GM19043 (cell line): ENCODE data around the gene BECN2.

Experiments used
- ATAC-seq: cut with Tn5 transposase; IDR thresholded peaks from one replicate; pipeline ENCODE4 v1.9.1; 2021; ENCODE audit warnings: low read depth; ENCODE audit not compliant: unreplicated experiment

Gene BECN2, protein sequence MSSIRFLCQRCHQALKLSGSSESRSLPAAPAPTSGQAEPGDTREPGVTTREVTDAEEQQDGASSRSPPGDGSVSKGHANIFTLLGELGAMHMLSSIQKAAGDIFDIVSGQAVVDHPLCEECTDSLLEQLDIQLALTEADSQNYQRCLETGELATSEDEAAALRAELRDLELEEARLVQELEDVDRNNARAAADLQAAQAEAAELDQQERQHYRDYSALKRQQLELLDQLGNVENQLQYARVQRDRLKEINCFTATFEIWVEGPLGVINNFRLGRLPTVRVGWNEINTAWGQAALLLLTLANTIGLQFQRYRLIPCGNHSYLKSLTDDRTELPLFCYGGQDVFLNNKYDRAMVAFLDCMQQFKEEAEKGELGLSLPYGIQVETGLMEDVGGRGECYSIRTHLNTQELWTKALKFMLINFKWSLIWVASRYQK

DNA sequence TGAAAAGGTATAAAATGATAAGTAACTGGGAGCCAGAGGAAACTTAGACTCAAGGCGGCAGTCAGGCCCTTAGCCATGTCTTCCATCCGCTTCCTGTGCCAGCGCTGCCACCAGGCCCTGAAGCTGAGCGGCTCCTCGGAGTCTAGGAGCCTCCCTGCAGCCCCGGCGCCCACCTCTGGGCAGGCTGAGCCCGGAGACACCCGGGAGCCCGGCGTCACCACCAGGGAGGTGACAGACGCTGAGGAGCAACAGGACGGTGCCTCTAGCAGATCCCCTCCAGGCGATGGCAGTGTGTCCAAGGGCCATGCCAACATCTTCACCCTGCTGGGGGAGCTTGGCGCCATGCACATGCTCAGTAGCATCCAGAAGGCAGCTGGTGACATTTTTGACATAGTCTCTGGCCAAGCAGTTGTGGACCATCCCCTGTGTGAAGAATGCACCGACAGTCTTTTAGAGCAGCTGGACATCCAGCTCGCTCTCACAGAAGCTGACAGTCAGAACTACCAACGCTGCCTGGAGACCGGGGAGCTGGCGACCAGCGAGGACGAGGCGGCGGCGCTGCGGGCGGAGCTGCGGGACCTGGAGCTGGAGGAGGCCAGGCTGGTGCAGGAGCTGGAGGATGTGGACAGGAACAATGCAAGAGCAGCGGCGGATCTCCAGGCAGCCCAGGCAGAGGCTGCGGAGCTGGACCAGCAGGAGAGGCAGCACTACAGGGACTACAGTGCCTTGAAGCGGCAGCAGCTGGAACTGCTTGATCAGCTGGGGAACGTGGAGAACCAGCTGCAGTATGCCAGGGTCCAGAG, at the start of gene BECN2:
BECN2 (plus strand) TSS at position 76 of the 803 bp plus-strand sequence; CDS start at position 76, 0 bp downstream.
- ATAC-seq, result no peak

DNA sequence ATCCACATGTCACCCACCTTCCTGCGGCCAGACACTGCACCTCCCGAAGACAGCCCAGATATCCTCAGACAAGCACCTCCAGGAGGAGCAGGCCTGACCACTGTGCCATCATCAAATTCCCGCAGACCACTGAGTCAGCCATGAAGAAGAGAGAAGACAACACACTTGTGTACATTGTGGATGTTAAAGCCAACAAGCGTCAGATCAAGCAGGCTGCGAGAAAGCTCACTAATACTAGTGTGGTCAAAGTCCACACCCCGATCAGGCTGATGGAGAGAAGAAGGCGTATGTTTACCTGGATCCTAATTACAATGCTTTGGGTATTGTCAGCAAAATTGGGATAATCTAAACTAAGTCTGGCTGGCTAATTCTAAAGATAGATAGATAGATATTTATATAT, 41.4 kb upstream of the BECN2 start:
- ATAC-seq, result no peak

DNA sequence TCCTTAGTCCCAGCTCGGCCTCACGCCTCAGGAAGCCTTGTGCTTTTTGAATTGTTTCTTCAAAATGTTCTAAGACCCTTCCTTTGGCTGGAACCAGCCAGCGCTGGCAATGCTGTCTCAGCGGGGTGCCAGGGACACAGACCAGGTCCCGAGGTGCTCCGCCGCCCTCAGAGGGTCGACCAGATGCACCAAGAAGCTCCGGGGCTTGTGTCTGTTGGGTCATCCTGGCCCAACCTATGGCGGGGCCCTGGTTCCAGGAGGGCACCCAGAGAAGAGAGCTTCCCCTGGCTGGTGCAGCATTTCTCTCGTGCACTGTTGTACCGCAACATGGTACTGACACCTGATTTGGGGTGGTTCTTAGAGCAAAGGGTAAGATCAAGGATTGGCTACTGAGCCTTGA, 40.1 kb upstream of the BECN2 start:
- no peak for ATAC-seq

DNA sequence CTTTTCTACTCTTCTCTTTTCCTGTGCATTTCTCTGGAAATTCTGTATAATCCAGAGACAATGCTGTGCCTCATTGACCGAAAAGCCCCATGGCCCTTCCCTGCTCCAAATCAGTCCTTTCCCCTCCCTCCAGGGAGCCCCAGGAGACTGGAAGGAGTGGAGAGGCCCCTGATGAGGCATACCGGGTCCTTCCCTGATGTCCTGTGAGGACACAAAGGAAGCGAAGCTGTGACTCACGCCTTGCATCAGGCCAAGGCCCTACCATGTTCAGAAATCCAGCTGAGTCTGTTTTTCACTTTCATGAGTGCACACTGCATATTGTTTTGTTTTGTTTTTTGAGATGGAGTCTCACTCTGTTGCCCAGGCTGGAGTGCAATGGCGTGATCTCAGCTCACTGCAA, 38.7 kb upstream of the BECN2 start:
- no peak for ATAC-seq

DNA sequence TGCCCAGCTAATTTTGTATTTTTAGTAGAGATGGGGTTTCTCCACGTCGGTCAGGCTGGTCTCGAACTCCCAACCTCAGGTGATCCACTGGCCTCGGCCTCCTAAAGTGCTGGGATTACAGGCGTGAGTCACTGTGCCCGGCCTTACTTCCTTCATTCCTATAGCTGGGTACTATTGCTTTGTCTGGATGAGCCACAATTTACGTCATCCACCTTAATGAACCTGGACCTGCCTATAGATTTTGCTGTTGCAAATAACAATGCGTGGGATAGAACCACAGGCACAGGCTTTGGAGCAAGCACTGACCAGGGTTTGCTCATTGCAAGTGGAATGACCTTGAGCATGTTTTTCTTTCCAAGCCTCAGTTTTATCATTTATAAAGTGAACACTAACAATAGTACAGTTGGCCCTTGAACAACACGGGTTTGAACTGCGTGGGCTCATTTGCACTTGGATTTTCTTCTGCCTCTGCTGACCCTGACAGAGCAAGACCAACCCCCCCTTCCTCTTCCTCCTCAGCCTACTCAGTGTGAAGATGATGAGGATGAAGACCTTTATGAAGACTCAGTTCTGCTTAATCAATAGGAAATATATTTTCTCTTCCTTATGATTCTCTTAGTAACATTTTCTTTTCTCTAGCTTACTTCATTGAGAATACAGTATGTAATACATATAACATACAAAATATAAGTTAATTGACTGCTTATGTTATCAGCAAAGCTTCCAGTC, 33.3 kb upstream of the BECN2 start:
- no peak for ATAC-seq

DNA sequence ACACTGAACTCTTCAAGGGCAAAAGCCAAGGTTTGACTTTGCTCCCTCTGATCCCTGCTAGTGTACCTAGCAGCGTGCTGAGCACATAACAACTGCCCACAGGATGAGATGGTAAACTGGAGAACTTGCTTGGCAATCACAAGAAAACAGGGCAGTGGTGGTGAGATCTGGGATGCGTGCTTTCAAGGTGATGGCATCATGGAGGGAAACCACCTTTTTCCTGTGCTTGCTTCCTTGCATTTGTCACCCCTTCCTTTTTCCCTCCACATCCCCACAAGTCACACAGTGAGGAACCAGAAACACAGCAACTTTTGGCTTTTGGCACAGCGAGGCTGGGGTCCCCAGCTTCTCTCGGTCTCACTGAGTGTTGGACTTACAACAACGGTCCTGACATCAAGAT, 31.4 kb upstream of the BECN2 start:
- ATAC-seq, result no peak

DNA sequence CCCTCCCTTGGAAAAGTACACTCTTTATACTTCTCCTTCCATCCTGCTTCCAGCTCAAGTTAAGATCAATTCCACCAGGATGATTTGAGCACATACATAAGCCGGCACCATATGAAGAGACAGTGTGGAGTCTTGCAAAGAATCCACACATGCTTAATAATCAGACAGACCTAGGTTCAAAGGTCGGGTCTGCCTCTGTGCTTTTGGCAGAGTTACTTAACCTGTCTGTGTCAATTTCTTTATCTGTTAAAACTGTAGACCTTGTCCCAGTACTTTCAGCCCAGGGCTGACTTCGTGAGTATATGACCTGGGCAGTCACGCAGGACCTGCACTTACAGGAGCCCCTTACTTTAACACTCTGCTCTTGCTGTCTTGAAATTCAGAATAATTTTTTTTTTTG, 30.2 kb upstream of the BECN2 start:
- no peak for ATAC-seq

DNA sequence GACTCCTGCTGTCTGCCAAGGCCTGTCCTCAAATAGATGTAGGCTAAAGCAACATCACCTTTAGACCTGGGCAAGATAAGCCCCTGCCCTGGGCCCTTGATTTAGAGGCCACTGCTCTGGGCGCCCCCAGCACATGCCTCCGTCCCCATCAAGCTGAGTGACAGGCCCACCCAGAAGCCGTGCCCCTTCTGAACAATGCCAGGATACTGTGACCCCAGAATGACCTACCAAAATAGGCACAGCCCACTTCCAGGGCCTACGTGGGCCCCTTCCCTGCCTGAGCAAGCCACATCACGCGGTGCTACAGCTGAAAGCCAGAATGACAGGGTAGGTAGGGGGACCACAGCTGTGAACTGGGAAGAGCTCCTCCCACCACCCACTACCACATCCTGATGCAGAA, 24.7 kb upstream of the BECN2 start:
- ATAC-seq, result no peak

DNA sequence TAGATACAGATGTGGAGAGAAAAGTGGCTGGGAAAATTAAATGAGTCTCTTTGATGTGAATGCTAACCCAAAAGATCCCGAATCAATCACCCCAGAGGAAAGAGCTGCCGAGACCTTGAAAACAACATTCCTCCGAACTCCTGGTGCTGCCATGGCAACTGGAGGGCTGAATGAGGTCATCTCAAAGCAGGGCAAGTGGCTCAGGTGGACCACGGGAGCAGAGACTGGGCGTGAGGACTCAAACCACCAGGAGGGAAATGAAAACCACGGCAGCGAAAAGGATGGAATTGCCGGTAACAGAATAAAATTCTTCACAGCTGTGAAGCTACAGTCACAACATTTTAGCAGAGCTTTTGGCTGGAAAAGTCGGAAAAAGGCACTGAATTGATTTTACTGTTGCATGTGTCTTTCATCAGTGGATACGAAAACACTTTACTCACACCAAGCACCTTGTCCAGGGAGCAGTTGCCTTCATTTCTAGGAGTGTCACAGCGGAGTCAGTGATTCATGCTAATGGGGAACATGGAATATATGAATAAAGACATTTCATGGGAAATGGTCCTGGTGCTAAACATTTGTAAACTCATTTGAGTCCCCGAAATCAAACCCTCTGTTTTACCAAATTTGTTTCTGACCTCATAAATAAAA, 23.2 kb upstream of the BECN2 start:
- ATAC-seq, result no peak

DNA sequence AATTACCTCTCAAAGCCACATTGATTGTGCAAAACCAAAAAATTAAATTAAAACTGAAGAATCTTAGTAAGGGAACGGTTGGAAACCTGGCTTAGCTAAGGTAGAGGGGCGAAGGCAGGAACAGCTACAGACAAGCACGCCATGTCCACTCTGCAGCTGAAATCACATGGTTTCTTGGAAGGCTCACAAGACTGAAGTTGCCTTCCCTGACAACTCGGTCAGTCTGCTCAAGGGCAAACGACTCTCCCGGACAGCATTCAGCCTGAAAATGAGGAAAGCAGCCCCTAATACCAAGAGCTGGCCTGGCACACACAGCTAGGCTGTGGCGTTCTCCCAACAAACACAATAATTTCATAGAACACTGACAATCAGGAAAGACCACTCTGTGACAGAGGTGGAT, 22.7 kb upstream of the BECN2 start:
- ATAC-seq, result no peak

DNA sequence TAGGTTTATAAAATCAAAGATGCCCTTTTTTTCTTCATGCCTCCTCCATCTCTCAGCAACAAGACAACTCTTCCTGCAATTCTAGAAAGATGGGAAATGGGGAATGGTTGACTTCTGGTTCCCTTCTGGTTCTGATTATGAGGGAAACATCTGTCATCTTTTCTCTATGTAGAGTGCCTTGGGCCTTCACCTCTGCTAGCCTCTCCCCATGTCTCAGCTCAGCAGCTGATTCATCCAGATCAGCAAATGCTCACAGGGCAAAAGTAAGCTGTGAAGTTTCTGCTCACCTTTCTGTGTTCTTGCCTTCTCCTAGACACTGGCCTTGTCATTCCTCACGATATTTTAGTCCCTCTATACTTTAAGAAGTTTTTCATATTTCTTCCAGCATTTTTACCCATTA, 17.8 kb upstream of the BECN2 start:
- ATAC-seq, result no peak

DNA sequence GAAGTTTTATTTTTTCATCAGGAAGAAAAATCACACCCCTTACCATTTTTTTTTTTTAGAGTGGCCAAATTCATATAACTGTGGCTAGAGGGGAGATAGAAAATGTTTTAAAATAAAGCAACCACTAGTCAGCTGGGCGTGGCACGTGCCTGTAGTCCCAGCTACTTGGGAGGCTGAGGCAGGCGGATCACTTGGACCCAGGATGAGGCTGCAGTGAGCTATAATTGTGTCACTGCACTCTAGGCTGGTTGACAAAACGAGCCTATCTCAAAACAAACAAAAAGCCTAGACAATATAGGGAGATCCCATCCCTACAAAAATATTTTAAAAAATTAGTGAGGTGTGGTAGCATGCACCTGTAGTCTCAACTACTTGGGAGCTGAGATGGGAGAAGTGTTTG, 14.8 kb upstream of the BECN2 start:
- no peak for ATAC-seq

DNA sequence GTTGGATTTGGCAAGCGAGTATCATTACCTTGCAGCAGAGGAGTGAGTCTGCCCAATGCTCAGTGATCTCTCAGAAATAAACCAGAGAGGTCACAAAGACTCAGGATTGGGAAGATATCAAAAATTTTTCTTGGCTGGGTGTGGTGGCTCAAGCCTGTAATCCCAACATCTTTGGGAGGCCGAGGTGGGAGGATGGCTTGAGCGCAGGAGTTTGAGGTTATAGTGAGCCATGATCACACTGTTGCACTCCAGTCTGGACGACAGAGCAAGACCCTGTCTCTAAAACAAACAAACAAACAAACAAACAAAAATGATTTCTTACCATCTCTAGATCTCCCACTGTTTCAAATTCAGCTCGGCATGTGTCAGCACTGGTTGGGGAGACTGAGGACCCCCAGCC, 13.3 kb upstream of the BECN2 start:
- ATAC-seq, result no peak

DNA sequence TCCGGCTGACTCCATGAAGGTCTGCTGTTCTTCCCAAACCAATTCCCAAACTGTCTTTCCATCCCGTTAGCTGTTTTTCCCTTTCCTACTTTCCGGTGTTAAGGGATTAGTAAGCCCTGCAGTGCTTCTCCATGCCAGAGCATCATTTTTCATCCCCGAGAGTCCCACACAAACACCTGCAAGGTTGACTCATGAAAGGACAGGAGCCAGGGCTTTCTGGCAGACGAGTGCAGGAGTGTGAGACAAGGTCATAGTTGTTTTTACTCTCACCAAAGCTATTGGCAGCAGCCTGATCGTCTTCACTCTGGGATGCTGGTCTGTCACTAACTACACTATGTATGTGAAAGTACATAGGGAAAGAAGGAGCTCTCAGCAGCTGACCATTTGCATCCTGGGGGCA, 10.2 kb upstream of the BECN2 start:
- ATAC-seq, result no peak

DNA sequence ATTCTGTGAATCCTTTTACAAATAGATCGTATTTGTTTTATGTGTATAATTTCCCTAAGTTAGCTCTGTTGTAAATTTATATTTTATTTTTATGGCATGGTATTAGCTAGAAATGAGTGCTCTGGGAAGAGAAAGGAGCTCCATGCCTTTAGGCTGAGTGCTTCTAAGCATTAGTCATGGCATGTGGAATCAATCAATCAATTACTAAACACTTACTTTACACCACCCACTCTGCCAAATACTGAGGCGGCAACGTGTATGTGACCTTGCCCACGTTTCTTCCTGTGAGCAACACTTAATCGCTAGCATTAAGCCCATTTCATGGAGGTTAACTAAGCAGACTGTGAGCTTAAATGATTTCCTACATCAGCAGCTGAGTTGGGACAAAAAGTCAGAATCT, 7.2 kb upstream of the BECN2 start:
- no peak for ATAC-seq

DNA sequence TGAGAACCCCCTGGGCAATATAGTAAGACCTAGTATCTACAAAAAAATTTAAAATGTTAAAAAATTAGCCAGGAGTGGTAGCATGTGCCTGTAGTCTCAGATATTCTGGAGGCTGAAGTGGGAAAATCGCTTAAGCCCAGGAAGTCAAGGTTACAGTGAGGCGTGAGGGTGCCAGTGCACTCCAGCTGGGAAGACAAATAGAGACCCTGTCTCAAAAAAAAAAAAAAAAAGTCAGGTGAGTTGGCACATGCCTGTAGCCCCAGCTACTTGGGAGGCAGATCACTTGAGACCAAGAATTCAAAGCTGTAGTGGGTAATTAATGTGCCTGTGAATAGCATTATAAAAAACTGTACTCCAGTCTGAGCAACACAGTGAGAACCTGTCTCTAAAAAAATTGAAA, 4.6 kb downstream of the BECN2 start:
- ATAC-seq, result no peak

DNA sequence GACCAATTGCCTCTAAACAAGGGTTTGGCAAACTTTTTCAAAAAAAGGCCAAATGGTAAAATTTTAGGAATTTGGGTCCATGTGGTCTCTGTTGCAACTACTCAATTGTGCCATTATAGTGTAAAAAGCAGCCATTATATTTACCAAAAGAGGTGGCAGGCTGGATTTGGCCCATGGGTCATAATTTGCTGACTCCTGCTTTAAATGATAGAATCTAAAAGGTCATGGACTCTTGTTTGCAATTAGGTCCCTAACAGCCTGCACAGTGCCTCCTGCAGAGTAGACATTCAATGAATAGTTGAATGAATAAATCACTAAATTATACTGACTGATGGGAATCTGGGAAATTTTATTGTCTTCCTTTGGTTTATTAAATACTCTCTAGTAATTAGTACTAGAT, 6.2 kb downstream of the BECN2 start:
- ATAC-seq, result no peak

DNA sequence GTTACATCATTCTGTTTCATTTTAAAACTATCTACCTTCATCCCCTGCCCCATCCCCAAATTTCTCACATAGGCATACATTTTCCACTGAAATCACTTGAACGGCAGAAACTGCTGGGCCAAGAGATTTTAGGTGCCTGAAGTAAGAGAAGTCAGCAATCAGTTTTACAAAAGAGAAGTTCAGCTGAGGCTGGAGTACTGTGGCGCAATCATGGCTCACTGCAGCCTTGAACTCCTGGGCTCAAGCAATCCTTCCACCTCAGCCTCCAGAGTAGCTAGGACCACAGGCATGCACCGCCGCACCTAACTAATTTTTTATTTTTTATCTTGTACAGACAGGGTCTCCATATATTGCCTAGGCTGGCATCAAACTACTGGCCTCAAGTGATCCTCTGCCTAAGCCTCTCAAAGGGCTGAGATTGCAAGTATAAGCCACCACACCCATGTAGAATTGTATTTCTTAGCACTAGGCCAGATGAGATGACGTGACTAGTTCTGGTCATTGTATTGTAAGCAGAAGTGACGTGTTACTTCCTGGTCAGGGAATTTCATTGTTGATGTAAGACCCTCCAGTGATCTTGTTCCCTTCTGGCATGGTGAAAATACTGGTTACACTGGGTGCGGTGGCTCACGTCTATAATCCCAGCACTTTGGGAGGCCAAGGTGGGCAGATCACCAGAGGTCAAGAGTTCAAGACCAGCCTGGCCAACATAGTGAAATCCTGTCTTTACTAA, 7.1 kb downstream of the BECN2 start:
- no peak for ATAC-seq

DNA sequence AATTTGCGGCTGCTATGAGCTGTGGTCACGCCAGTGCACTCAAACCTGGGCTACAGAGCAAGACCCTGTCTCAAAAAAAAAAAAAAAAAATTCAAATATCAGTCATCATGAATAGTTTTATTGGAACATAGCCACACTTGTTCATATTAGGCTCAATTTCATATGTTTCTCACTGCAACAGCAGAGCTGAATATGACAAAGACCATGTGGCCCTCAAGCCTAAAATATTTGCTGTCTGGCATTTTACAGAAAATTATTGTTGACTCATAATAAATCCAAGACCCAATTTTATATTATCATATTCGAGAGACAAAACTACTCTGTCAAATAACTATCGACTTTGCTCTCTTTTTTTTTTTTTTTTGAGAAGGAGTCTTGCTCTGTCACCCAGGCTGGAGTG, 11.0 kb downstream of the BECN2 start:
- no peak for ATAC-seq

DNA sequence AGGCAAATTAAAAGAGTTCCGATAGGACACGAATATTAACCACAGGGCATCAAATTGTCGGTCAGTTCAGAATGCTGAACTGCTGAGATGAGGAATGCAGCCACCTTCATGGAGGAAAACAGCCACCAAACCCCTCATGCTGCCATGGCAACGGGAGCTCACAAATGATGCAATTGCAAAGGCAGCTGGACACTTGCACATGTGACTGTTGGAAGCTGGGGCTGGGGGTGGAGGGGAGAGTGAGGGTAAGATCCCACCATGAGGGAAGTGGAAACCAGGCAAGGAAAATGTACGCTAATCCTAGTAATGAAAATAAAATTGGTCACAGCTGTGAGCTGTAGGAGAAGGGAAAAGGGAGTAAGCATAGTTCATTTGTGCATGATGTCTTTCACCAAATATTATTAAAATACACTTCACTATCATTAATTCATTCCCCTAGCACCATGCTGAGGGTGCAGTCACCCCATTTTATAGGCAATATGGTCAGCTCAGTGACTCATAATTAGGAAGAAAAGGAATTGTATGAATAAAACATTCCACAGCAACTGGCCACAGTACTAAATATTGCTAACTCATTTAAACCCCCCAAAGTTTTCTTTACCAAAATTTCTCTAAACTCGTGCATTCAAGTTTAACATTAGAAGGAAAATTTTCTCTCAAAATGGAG, 15.3 kb downstream of the BECN2 start:
- ATAC-seq, result no peak
